Adrenal gland (tissue), 12 donors: ENCODE data around the gene GDPGP1. TPM values are rescaled to one million over a fixed set of nuclear protein-coding genes. Genes with fewer than 3 reads are reported as not detected.

ENCODE experiments used
- DNase-seq, 7 donors: peaks; one replicate each; pipeline ENCODE4 v3.0.0-alpha.2; 2019 to 2020
- H3K27ac ChIP-seq, 5 donors: fragments of 200-600 bp; sonication (generic) in 4 of 5; 1 replicate in 3 of 5; 2 replicates in 2 of 5; pipeline versions ENCODE4 v1.5.1 to v1.8.0; 2016 to 2020; ENCODE audit warnings: mild to moderate bottlenecking in 1 of 5
- H3K27me3 ChIP-seq: fragments of 200-600 bp; 2 replicates; pipeline ENCODE4 v1.8.0; 2021
- H3K36me3 ChIP-seq, 2 donors: fragments of 200-600 bp; replicated peaks in 1 of 2; 1 replicate in 1 of 2; 2 replicates in 1 of 2; pipeline versions ENCODE4 v1.5.1 to v1.8.0; 2018 to 2022
- H3K4me1 ChIP-seq, 2 donors: fragments of 200-600 bp; replicated peaks in 1 of 2; 1 replicate in 1 of 2; 2 replicates in 1 of 2; pipeline versions ENCODE4 v1.5.1 to v1.8.0; 2018 to 2021
- H3K4me3 ChIP-seq, 4 donors: fragments of 200-600 bp; sonication (generic) in 3 of 4; one replicate each; pipeline ENCODE4 v1.5.1; 2016 to 2018
- H3K9me3 ChIP-seq, 3 donors: fragments of 200-600 bp; sonication (generic) in 1 of 3; replicated peaks in 1 of 3; 1 replicate in 2 of 3; 2 replicates in 1 of 3; pipeline versions ENCODE4 v1.5.1 to v1.8.0; 2016 to 2021
- CTCF ChIP-seq, 6 experiments: fragments of 450-650 bp in 4 of 6; fragments of 200-600 bp in 2 of 6; sonication (generic) in 1 of 6; IDR thresholded peaks; 1 replicate in 5 of 6; 2 replicates in 1 of 6; pipeline versions ENCODE4 v1.5.1 to v1.8.0; 2016 to 2021; ENCODE audit warnings: antibody characterized with exemption in 6 of 6, mild to moderate bottlenecking in 2 of 6, moderate library complexity in 1 of 6
- POLR2A ChIP-seq, 2 donors: fragments of 450-650 bp; IDR thresholded peaks; one replicate each; pipeline ENCODE4 v1.6.1; 2017; ENCODE audit warnings: antibody characterized with exemption in 2 of 2, mild to moderate bottlenecking in 2 of 2, moderate library complexity in 1 of 2
- WGBS, 4 donors: extraction: QIAGEN DNeasy Blood & Tissue Kit in 2 of 4; methylation state at CpG; one replicate each; pipeline versions ENCODE4 v1.1.5 to v1.1.7; 2013 to 2017; 5-methylcytosine and 5-hydroxymethylcytosine counted together
- intact Hi-C, 2 donors: fragments of 100-400 bp; cut with DNase I; formaldehyde crosslinking; loops; one replicate each; pipeline versions ENCODE4 v1.14.1 to v1.15.0; 2022 to 2023
- polyA plus RNA-seq, 3 donors: library from polyadenylated mRNA; stranded (reverse); fragments of 200-250 nt in 2 of 3; fragments of 350-450 nt in 1 of 3; fragmentation: Illumina TruSeq in 1 of 3; extraction: RNeasy Lipid Tissue Mini Kit (QIAGEN cat#74804) in 1 of 3; gene quantifications; one replicate each; pipeline ENCODE4 v1.2.3, GENCODE V29; 2013 to 2014
- total RNA-seq, 9 donors: library from RNA; depleted of rRNA in 4 of 9; stranded (reverse); fragments of >200 nt in 4 of 9; fragments of 120-200 nt in 1 of 9; fragmentation: NEBNext Ultra II Directional in 1 of 9; extraction: Animal tissue kit (Norgen Biotek cat#: 25700) in 1 of 9; gene quantifications; one replicate each; pipeline versions ENCODE4 v1.1.0 to v1.2.4, GENCODE V29; 2013 to 2023
- donor health status: healthy with polysubstance abuse.
- donor health status: Bipolar disorder and iron deficiency.
- donor health status: DM: yes; HTN: yes; CAD: no.
- donor health status: DM: no; HTN: no; CAD: no.
- donor health status: DM: no; HTN: no; CAD: no.
- donor health status: DM: yes; HTN: yes; CAD: no.

The GDPGP1 gene
- total and polyA plus RNA-seq, 12 donors: 2.6 to 17.1 (median 8.5) TPM

GRCh38 chr15:90230071-90230494 is 3.9 kb upstream of the GDPGP1 start:
- 35 to 46% (median 43%) methylated on average over 10 to 12 of the region's 12 CpGs for WGBS, 4 donors
- Histone ChIP-seq H3K4me1 (peaks cover 40 to 51% of the 10 kb centered on the region in 2 donors), H3K27ac (peak overlapping the region; percentile 86 to 97 (median 90)), H3K4me3 (no peak overlapping the region), H3K27me3 (no peaks in the 10 kb centered on the region), H3K36me3 (peaks cover 0 to 56% of the 10 kb centered on the region in 2 donors), H3K9me3 (no peaks in the 10 kb centered on the region)
- TF ChIP-seq POLR2A (IDR thresholded peaks at IDR 0.05) (peak in 1 of 2 donors; percentile 59), CTCF (IDR thresholded peaks at IDR 0.05) (no peak)
- peak; percentile 82 to 95 (median 92) for DNase-seq
- intact Hi-C loops: no loop called here

GRCh38 chr15:90230610-90231009 is 3.4 kb upstream of the GDPGP1 start:
- Histone ChIP-seq H3K27ac (peak overlapping the region; percentile 86 to 97 (median 90)), H3K36me3 (peaks cover 0 to 51% of the 10 kb centered on the region in 2 donors), H3K9me3 (no peaks in the 10 kb centered on the region), H3K27me3 (no peaks in the 10 kb centered on the region), H3K4me1 (peaks cover 41 to 53% of the 10 kb centered on the region in 2 donors), H3K4me3 (no peak overlapping the region)
- WGBS, 4 donors: 53 to 83% (median 55%) methylated on average over 2 to 8 of the region's 8 CpGs
- TF ChIP-seq POLR2A (IDR thresholded peaks at IDR 0.05) (no peak), CTCF (IDR thresholded peaks at IDR 0.05) (no peak)
- intact Hi-C loops: no loop called here
- DNase-seq: no peak

- Histone ChIP-seq H3K4me3 (no peak overlapping the region), H3K27ac (peak overlapping the region; percentile 86 to 97 (median 90)), H3K4me1 (peaks cover 41 to 53% of the 10 kb centered on the region in 2 donors), H3K9me3 (no peaks in the 10 kb centered on the region), H3K27me3 (no peaks in the 10 kb centered on the region), H3K36me3 (peaks cover 0 to 43% of the 10 kb centered on the region in 2 donors)
- WGBS, 4 donors: 32 to 63% (median 51%) methylated on average over 17 to 27 of the region's 27 CpGs
- peak in 6 of 7 donors; percentile 75 to 81 (median 78) for DNase-seq
- TF ChIP-seq POLR2A (IDR thresholded peaks at IDR 0.05) (peak in 1 of 2 donors; percentile 57), CTCF (IDR thresholded peaks at IDR 0.05) (no peak)
- intact Hi-C loops: no loop called here
Observed at GRCh38 chr15:90231028-90232017, 2.7 kb upstream of the GDPGP1 start.

GRCh38 chr15:90232196-90232595 is 1.8 kb upstream of the GDPGP1 start:
- H3K27me3 ChIP-seq: no peaks in the 10 kb centered on the region
- H3K36me3 ChIP-seq: peaks cover 0 to 35% of the 10 kb centered on the region in 2 donors
- TF ChIP-seq CTCF (IDR thresholded peaks at IDR 0.05) (no peak), POLR2A (IDR thresholded peaks at IDR 0.05) (no peak)
- intact Hi-C loops: no loop called here
- DNase-seq: no peak
- peaks cover 41 to 53% of the 10 kb centered on the region in 2 donors for H3K4me1 ChIP-seq
- no peaks in the 10 kb centered on the region for H3K9me3 ChIP-seq
- peak overlapping the region; percentile 92 to 97 (median 94) for H3K27ac ChIP-seq
- H3K4me3 ChIP-seq: no peak overlapping the region
- WGBS, 4 donors: 73 to 80% (median 77%) methylated on average over 13 of the region's 13 CpGs
